Measurements from ENCODE around the gene RIPOR2.
A peak's percentile ranks its signal among the peaks of the same experiment; 100 is the strongest.
"Not testable (repeated sequence)": the region's sequence is repeated elsewhere in the genome, so short reads cannot be mapped to it uniquely, and the experiment has no call there.

Gene RIPOR2

DNA sequence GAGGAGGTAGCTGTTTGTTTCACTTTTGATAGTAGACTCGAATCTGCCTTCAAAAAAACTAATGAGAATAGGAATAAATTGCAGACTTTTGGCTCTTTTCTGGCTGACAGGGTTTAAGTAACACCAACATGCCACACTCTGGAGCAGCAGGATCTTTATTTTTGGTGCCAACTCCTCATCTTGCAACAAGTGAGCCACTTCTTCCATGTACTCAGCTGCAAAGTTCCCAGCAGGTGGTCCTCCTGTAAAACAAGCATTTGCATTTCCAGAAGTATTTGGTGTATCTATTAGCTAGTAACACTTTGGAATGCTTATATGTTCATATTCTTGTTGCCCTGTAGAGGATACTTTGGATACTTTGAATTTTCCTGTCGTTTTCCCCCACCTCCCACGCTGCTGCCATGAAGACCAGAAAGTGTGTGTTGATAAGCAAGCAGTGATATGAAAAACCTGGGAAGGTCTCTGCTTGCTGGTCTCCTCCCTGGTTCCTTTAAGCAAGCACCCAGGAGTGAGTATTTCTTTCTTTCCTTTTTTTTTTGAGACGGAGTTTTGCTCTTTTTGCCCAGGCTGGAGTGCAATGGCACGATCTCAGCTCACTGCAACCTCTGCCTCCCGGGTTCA is 138.1 kb downstream of the RIPOR2 start:
- DNase-seq: no peak

DNA sequence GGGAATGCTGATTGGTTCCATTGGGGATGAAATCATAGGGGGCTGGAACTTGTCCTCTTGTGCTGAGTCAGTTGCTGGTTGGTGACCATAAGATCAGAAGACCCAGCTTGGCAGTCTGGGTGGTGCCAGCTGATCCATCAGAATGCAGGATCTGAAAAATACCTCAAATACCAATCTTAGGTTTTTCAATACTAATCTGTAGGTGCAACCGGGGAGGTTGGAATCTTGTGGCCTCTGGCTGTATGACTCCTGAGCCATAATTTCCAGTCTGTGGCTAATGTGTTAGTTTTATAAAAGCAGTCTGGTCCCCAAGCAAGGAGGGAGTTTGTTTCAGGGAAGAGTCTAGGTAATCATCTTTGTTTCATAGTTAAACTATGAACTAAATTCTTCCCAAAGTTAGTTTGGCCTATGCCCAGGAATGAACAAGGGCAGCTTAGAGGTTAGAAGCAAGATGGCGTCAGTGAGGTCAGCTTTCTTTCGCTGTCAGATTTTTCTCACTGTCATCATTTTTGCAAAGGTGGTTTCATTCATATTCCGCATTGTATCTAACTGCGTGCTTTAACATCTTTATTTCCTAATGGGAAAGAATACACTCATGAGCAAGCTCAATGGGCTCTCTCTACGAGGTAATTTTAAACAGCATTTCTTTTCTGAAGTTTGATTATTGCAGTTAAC is 139.0 kb downstream of the RIPOR2 start:
- no peak for DNase-seq

DNA sequence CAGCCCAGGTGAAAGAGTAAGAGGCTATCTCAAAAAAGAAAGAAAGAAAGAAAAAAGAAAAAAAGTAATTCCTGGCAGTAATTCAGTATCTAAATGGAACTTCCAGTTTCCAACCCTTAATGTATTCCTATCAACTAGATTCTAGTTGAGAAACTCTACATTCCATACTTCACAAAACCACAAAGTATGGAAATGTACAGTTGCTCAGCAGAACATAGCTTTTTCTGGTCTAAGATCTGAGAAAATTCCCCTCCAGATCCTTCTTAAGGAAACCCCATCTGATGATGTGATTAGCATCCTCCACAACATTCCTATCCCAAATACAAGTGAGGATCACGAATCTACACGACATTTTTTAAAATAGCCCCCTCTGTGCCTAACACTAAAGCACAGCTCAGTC is 140.7 kb downstream of the RIPOR2 start:
- DNase-seq: no peak

DNA sequence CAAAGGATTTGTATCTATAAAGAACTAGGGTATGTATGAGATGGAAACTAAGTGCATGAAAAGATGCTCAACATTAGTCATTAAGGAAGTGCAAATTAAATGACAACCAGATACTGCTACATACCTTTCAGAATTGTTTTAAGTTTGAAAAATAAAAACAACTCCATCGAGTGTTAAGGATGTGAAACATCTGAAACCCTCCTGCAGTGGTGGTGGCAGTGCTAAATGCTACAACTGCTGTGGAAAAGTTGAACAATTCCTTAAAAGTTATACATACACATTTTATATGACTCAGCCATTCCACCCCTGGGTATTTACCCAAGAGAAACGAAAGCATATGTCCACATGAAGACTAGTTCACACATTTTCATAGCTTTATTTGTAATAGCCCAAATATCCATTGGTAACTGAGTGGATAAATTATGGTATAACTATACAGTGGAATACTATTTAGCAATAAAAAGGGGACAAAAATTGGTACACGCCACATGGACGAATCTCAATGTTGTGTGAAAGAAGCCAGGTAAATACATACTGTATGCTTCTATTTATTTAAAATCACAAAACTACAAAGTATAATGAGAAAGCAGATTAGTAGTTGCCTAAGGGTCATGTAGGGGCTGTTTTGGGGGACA is 147.6 kb downstream of the RIPOR2 start:
- no peak for DNase-seq

DNA sequence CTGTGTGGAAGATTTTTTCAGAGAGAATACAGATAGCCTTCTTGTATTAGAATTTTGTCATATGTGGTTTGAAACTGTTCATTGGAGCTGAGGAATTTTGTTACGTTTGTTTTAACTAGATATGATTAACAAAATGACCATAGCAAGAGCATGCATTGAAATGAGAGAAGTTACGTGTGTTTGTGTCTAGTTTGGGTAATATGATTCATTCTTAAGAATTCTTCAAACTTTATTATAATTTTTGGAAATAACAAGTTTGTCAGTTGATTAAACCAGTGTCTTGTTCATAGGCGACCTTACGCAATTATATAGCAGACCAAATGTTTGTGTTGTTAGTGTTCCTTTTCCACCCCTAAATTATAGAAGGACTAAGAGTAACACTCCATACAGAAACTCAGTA is 155.6 kb downstream of the RIPOR2 start:
- DNase-seq: no peak

DNA sequence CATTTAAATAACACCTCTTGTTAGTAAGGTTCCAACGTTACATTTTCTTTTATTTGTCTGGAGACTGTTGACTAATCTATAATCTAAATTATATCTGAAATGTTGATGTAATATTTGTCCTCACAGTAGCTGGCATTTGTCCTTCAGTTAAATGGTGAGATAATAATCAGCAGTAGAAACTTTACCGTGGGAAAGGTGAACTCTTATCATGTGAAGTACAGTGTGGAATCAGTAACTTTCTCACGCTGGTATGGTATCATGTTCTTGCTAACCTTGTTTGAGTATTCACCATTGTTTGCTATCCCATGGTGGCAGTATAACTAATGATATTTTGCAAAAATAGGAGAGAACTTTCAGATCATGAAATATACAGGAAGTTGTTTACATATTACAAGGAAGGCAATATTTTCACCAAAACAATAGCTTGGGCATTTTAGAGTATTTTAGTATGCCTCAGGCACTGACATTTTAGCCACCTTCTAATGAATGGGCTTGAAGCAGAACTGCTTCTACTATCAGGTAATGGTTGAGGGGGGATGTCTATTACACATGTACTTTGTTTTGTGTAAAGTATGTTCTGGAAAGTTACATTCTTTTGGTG is 156.2 kb downstream of the RIPOR2 start:
- no peak for DNase-seq

DNA sequence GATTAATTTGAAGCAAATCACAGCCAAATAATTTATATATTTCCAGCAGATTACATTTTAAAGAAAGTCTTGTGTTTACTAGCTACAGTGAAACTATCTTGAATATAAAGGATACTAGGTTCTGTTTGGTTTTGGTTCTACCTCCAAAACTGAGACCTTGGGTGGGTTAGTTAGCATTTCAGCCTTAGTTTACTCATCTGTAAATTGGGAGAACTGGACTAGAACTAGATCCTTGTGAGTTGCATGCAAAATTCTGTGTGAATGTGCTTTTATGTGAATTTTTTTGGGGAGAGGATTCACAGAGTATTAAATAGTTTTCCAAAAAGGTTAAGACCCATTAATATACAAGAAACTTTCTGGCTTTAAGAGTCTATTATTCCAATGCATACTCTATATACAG is 156.9 kb downstream of the RIPOR2 start:
- DNase-seq: no peak

DNA sequence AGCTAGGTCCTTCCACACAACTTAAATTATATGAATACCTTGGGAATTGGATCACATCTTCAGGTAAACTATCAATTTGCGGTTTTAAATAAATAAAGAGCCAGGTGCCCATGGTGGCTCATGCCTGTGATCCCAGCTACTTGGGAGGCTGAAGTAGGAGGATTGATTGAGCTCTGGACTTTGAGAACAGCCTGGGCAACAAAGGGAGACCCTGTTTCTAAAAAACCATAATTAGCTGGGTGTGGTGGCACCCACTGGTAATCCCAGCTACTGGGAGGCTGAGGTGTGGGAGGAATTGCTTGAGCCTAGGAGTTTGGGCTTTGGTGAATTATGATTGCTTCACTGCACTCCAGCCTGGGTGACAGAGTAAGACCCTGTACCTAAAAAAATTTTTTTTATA is 157.6 kb downstream of the RIPOR2 start:
- no peak for DNase-seq

DNA sequence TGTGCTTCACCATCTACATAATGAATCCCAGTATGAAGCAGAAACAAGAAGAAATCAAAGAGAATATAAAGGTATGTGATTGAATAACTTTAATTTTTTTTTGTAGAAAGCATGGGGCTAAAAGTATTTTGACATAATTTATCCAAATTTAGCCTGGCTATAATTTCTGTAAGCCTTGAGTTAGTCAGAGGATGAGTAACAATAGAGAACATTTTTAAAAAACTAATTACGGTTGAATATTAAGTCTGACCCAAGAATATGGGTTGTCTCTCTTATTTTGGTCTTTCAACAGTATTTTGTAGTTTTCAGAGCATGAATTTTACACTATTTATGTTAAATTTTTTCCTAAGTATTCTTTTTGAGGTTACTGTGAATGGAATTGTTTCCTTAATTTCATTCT is 158.5 kb downstream of the RIPOR2 start:
- no peak for DNase-seq

DNA sequence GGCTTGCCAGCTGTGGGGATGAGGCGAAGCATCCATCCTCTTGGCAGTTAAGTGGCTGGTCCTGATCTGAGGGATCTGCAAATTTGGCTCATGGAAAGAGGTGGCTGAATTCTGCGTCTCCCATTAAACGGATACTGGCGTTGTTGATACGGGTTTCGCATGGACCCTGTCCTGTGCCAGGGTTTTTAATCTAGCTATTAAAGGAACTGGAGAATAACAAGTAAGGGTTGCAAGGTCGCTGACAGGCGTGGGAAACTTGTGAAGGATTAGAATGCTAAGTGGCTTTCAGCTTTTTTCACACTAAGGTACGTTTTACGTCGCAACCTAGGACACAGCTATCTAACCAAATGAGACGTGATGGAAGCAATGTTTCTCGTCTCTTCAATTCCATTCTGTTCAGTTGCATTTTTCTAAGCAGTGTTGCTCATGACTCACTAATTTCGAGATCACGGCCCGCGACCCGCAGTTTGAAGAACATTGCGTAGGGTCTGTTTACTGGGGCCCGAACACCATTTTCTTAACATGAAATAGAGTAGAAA is 160.2 kb downstream of the RIPOR2 start:
- DNase-seq: no peak

DNA sequence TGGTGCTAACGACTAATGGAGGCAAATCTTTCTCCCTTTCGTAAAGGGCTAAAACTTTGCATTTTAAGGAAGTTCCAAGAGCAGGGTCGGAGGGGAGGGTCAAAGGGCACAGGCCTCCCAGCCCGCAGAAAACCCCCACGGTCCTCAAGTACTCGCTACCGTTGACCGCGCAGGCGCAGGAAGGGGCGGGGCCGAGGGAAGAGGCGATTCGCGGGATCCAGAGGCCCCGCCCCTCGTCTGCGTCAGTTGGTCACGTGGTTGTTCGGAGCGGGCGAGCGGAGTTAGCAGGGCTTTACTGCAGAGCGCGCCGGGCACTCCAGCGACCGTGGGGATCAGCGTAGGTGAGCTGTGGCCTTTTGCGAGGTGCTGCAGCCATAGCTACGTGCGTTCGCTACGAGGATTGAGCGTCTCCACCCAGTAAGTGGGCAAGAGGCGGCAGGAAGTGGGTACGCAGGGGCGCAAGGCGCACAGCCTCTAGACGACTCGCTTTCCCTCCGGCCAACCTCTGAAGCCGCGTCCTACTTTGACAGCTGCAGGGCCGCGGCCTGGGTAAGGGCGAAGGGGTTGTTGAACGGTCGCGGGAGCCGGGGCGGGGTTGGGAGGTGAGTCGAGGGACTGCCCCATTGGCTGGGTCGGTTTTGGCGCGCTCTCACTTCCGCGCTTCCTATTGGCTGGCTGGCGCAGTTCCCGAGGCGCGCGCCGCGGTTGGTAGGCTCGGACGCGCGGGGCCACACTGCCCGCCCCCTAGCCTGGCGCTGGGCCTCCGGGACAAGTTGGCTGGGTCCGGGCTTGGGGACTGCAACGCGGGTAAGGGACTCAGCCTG is 160.9 kb downstream of the RIPOR2 start, which contains the start of gene GMNN:
TSS of gene GMNN (plus strand) at position 242 of the 824 bp plus-strand sequence. CDS start 2,310 bp downstream, outside the sequence.
- peak; percentile 98 for DNase-seq

DNA sequence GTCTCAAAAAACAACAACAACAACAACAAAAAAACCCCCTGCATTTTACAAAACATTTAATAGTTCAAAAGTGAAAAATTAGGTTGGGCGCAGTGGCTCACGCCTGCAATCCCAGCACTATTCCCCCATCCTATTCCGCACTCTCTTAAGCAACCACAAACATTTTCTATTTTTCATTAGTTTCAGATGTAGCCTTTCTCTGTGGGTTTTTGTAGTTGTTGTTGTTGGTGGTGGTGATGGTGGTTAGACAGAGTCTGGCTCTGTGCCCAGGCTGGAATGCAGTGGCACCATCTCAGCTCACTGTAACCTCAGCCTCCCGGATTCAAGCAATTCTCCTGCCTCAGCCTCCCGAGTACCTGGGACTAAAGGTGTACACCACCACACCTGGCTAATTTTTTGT is 167.4 kb downstream of the RIPOR2 start:
- no peak for DNase-seq

DNA sequence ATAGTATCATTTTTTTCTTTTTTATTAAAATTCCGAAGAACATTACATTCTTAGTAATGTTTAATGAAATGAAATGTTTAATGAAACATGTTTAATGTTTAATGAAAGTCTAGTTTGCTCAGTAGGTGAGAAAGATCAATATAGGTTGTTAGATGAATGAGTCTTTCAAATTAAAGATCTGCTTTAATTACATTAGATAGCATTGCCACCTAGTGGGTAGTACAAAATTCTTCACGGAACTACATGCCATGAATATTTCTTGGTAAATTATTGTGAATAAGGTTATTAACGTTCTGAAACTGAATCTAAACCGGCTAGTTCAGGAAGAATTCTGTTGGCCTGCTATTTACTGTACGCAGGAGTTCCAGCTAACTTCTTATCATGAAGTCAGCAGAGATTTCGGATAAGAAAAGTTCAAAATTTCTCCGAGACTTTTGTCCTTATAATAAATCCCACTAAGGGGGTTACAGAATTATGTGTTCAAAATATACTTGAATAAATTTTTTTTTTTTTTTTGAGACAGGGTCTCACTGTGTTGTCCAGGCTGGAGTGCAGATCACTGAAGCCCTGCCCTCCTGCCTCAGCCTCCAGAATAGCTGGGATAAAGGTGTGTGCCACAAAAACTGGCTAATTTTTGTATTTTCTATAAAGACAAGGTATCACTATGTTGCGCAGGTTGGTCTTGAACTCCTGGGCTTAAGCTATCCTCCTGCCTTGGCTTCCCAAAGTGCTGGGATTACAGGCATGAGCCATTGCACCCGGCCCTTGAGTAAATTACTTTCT is 168.9 kb downstream of the RIPOR2 start:
- DNase-seq: no peak

DNA sequence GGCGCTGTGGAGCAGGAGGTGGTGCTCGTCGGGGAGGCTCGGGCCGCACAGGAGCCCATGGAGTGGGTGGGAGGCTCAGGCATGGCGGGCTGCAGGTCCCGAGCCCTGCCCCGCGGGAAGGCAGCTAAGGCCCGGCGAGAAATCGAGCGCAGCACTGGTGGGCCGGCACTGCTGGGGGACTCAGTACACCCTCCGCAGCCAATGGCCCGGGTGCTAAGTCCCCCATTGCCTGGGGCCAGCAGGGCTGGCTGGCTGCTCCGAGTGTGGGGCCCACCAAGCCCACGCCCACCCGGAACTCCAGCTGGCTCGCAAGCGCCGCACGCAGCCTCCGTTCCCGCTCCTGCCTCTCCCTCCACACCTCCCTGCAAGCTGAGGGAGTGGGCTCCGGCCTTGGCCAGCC is 169.8 kb downstream of the RIPOR2 start:
- DNase-seq: not testable (repeated sequence)

DNA sequence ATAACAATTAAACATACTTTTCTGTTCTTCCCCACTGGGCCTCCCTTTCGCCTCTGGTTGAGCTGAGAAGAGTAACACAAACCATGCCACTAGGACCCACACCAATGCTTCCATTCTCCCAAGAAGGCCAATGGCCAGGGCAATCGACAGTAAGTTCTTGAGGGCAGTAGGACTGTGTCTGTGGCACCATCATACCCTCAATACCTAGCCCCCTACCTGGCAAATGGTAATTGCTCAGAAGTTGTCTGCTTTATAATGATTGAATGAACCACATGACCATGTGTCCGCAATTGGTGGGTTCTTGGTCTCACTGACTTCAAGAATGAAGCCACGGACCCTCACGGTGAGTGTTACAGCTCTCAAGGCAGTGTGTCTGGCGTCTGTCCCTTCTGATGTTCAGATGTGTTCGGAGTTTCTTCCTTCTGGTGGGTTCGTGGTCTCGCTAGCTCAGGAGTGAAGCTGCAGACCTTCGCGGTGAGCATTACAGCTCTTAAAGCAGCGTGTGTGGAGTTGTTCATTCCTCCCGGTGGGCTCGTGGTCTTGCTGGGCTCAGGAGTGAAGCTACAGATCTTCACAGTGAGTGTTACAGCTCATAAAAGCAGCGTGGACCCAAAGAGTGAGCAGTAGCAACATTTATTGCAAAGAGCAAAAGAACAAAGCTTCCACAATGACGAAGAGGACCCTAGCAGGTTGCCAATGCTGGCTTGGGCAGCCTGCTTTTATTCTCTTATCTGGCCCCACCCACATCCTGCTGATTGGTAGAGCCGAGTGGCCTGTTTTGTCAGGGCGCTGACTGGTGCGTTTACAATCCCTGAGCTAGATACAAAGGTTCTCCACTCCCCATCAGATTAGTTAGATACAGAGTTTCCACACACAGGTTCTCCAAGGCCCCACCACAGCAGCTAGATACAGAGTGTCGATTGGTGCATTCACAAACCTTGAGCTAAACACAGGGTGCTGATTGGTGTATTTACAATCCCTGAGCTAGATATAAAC is 170.6 kb downstream of the RIPOR2 start:
- not testable (repeated sequence) for DNase-seq

DNA sequence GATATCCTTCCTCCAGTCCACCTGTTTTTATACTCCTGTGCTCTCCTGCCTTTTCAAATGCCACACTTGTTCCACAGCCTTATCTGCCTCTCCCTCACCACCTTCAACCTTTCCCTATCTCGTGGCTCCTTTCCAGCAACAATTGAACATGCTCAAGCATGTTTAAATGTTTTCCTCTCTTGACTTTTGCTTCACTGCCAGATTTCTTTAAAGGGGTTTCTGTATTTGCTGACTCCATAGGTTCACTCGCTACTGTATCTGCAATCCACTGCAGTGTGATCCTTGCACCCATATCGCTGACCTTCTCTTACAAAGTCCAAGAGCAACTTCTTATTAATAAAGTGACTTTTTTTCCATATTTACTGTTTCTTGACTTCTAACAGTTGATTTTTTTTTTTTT is 172.2 kb downstream of the RIPOR2 start:
- DNase-seq: peak; percentile 23

DNA sequence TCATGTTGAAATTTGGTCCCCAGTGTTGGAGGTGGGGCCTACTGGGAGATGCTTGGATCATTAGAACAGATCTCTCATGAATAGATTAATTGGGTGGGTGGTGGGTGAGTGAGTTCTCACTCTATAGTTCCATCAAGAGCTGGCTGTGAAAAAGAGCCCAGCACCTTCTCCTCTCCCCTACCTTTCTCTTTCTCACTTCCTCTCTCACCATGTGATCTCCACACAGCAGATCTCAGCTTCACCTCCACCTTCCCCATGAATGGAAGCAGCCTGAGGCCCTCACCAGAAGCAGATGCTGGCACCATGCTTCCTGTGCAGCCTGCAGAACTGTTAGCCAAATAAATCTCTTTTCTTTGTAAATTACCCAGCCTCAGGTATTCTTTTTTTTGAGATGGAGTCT is 173.9 kb downstream of the RIPOR2 start:
- no peak for DNase-seq

DNA sequence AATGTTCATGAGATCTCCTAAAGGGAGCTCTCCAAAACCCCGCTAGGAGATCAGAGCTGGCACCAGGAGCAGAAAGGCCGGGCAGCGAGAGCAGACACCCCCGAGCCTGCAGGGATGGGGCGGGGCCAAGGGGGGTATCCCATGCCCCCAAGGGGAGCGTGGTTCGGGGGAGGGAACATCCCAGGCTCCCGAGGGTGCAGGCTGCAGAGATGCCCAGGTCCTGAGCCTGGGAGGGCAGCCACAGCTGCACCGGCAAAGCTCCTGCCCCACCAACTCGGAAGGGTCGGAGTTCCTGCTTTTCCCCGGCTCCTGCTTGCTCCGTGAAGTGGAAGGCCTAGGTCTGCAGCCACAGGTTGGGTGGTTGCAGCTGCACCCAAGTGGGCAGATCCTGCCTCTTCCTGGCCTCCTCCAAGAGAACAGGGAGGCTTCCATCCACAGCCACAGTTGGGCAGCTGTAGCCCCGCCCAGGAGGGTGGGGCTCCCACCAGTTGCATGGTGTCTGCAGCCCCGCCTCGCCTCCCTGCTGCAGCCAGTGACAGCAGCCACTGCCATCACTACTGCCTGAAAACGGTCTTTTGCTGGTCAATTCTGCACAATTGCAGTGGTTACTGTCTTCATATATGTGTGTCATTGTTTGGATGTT is 174.4 kb downstream of the RIPOR2 start:
- no peak for DNase-seq

DNA sequence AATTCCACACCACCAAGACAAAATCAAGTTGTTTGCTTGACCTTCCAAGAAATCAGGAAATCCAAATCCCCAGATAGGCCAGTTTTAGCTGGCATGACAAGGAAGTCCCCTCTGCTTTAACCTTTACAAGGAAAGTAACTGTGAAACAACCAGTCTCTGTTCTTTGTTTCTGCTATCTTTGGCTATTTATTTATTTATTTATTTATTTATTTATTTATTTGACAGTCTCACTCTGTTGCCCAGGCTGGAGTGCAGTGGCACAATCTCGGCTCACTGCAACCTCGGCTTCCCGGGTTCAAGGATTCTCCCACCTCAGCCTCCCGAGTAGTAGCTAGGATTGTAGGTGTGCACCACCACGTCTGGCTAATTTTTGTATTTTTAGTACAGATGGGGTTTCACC is 175.6 kb downstream of the RIPOR2 start:
- DNase-seq: no peak

DNA sequence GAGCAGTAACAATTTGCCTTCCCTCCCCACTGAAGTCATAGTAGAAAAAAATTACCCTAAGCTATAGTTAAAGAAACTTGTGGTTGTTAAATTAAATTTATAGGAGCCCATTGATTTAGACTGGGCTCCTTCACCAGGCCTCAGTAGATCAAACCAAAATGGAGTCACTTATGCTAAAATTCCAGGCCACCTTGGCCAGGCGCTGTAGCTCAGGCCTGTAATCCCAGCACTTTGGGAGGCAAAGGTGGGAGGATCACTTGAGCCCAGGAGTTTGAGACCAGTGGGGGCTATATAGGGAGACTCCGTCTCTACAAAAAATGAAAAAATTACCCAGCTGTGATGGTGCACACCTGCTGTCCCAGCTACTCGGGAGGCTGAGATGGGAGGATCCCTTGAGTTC is 176.0 kb downstream of the RIPOR2 start:
- DNase-seq: no peak
